HG03064 (cell line): Measurements from ENCODE around the gene USP32.
"Not testable (repeated sequence)": the region's sequence is repeated elsewhere in the genome, so short reads cannot be mapped to it uniquely, and the experiment has no call there.

Experiments used
- ATAC-seq: cut with Tn5 transposase; IDR thresholded peaks from one replicate; pipeline ENCODE4 v1.9.1; 2021; ENCODE audit warnings: low read depth; ENCODE audit not compliant: unreplicated experiment

USP32 gene

DNA sequence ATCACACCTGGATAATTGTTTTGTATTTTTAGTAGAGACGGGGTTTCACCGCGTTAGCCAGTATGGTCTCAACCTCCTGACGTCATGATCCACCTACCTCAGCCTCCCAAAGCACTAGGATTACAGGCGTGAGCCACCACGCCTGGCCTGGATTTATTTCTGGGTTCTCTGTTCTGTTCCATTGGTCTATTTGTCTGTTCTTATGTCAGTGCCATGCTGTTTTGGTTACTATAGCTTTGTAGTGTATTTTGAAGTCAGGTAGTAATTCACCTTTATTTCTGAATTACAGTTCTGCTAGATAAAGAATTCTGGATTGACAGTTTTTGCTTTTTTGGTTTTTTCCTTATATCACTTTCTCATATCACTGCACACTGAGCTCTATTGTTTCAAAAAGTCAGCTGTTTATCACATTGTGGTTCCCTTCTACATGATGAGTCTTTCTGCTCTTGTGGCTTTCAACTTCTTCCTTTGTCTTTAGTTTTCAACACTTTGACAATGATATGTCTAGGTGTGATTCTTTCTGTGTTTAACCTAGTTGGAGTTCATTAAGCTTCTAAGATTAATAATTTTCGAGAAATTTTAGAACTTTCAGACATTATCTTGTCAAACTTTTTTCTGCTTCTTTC, 144.0 kb downstream of the USP32 start:
- ATAC-seq: no peak

DNA sequence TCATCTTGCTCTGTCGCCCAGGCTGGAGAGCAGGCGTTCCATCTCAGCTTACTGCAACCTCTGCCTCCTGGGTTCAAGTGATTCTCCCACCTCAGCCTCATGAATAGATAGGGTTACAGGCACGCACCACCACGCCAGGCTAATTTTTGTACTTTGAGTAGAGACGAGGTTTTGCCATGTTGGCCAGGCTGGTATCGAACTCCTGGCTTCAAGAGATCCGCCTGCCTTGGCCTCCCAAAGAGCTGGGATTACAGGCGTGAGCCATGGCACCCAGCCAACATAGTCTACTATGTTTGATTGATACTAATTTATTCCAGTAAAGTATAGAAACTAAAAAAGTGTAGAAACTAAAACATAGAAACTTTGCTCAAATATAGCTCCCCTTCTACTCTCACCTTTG, 147.3 kb downstream of the USP32 start:
- ATAC-seq: no peak

DNA sequence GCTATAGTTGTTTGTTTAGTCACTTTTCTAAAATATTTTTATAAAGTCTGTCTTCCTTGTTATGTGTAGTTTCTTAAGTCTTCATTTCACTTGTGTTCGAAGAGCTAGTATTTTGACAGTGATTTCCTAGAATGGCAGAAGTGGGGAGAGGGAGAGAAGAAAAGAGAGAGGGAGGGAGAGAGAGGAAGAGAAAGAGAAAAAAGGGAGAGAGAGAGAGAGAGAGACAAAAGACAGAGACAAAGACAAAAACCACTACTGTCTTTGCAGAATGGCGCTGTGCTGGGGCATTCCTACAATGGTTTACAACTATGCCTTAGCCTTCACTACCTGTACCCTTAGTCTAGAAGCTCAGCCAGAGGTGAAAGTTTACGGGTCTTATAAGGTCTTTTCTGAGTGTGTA, 151.6 kb downstream of the USP32 start:
- ATAC-seq: no peak

- no peak for ATAC-seq
Observed at GRCh38 chr17:60231691-60232090, 160.2 kb downstream of the USP32 start.

DNA sequence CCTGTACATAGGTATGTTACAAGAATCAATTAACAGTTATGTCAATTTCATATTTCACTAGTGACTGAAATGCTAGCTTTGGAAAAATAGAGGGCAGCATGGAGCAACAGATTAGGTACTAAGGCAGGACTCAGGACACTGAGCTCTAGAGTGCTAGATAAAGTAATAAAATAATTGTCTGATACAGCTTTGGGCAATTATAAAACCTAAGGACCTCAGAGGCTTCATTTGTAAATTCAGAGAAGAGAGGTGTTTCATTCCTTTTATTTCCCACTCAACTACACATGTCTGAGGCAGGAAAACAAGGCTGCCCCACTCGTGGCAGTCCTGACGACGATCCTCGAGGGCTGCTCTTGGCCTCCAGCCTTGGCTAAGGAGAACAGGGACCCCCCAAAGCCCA, 160.7 kb downstream of the USP32 start:
- ATAC-seq: no peak

- no peak for ATAC-seq
Observed at GRCh38 chr17:60230358-60230757, 161.6 kb downstream of the USP32 start.

DNA sequence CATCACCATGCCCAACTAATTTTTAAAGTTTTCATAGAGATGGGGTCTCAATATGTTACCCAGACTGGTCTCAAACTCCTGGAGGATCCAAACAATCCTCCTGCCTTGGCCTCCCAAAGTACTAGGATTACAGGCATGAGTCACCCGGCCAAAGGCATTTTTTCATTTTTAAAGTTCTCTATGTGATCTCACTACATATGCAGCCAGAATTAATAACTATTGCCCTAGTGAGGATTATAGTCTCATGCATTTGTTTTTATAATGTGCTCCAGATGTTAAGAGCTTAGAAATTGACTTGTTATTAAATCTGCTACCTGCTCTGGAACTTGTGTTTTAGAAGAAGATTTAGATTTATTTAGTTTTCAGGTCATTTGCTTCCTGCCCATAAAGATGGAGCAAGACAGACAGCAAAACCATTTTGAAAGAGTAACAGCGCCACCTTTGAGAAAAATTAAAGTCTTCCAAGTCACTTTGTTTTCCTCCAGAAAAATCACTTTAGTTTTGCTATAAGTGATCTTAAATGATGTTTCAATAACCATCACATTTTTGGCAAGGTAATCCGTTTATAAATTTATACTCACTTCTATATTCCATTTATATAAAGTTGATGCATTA, 162.6 kb downstream of the USP32 start:
- ATAC-seq: no peak

DNA sequence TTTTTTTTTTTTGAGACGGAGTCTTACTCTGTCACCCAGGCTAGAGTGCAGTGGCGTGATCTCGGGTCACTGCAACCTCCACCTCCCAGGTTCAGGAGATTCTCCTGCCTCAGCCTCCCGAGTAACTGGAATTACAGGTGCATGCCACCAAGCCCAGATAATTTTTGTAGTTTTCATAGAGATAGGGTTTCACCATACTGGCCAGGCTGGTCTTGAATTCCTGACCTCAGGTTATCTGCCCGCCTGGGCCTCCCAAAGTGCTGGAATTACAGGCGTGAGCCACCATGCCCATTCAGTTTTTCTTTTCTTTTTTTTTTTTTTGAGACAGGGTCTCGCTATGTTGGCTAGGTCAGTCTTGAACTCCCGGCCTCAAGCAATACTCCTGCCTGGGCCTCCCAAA, 164.7 kb downstream of the USP32 start:
- ATAC-seq: not testable (repeated sequence)

DNA sequence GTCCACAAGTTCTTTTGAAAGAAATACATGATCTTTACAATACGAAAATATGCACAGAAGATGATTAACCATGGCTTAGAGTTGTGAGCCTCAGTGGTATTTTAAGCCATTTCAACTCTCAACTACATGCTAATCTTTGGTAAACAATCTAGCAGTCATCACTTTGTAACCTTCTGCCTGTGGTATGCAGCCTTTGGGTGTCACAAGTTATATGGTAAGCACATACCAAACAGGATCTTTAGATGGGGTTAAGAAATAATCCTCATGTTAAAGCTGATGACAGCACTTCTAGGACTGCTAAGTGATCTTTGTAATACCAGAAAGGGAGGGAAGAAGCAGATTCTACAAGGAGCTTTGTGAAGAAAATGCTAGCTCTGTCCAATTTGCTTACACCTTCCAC, 167.9 kb downstream of the USP32 start:
- ATAC-seq: no peak

GRCh38 chr17:60223456-60223855, 168.5 kb downstream of the USP32 start:
- no peak for ATAC-seq

DNA sequence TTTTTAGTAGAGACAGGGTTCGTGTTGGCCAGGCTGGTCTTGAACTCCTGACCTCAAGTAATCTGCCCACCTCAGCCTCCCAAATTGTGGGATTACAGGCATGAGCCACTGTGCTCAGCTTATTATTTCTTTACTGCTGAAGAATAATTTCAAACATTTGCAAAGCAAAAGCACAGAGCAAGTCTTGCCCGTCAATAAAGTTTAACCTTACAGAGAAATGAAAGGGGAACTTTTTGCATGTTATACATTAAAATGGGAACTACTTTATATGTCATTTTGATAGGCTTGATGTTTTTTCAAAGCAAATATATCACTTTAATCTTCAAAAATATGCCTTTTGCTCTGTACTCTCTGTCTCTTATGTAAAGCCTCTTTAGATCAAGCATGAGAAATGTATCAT, 173.2 kb downstream of the USP32 start:
- not testable (repeated sequence) for ATAC-seq

DNA sequence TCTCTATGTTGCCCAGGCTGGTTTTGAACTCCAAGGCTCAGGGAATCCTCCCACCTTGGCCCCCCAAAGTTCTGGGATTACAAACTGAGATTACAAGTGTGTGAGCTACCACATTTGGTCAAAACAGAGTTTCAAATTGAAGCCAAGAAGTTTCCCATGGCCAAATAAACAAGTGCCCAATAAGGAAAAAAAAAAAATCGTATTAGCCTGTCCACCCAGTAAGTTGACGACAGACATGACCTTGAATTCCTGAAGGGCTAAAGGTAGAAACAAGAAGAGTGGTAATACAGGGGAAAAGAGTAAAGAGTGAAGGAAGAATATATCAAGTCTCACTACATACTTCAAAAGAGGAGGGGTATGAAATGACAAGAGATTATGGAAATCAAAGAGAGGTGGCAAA, 176.0 kb downstream of the USP32 start:
- not testable (repeated sequence) for ATAC-seq

DNA sequence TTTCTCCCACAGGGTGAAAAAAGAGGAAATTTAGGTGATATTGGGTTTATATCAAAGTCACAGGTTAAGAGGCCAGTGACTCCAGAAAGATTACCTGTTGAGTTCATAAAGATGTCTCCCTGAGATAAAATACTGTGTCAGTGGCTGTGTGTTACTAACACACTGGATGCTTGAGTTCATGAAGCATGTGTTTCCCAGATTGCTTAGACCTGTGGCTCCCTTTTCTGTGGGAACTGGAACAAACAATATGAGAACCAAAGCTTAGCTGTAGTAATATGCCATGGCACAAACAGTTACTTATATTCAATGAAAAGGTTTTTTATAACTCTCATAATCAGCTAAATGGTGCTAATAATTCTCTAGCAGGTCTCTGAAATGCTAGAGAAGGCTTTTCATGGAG, 180.7 kb downstream of the USP32 start:
- ATAC-seq: not testable (repeated sequence)

GRCh38 chr17:60208302-60208701, 183.6 kb downstream of the USP32 start:
- ATAC-seq: not testable (repeated sequence)

- not testable (repeated sequence) for ATAC-seq
Observed at GRCh38 chr17:60205782-60206181, 186.2 kb downstream of the USP32 start.

- not testable (repeated sequence) for ATAC-seq
Observed at GRCh38 chr17:60198630-60199029, 193.3 kb downstream of the USP32 start.

DNA sequence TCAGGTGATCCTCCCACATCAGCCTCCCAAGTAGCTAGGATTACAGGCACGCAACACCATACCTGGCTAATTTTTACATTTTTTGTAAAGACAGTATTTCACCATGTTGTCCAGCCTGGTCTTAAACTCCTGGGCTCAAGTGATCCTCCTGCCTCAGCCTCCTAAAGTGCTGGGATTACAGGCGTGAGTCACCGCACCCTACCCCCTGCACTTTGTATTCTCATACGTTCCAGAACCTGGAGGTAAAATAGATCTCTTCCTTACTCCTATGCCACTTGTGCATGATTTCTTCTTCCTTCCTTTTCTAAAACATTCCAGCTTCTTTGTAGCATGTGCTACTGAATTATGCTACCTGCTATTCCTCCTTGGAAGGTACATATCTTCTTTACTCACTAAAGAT, 197.8 kb downstream of the USP32 start:
- ATAC-seq: not testable (repeated sequence)

GRCh38 chr17:60193482-60193881, 198.5 kb downstream of the USP32 start:
- no peak for ATAC-seq

DNA sequence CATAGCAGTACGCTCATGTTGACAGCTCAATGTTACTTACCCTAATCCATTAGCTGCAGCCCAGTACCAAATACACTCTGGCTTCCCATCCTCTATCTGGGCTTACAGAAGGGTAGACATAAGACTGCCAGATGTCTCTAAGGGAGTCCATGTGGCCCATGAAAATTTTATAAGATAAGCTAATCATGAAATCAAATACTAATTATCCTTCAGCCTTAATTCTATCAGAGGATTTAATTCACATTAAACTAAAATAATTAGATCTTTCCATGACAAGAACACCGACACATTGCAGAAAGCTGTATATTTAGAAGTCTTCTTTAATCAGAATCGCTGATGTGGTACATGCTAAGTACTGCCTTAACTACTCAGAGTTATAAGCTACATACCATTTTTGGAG, 198.9 kb downstream of the USP32 start:
- ATAC-seq: not testable (repeated sequence)

DNA sequence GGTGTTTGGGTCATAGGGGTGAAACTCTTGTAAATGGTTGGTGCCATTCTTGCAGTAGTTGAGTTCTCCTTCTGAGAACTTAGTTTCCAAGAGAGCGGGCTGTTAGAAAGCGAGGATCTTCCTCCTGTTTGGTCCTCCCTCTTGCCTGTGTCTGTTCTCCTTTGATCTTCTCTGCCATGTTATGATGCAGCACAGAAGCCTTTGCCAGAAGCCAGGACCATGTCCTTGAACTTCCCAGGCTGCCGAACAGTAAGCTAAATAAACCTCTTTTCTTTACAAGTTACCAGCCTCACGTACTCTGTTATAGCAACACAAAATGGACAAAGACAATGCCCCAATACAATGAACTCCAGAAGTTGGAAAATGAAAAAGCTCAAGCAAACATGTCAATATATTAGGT, 201.9 kb downstream of the USP32 start:
- ATAC-seq: not testable (repeated sequence)

GRCh38 chr17:60188759-60189158, 203.2 kb downstream of the USP32 start:
- ATAC-seq: no peak
